NCI-H460 (cell line): Measurements from ENCODE around the gene ENTPD8. TPM values are rescaled to one million over a fixed set of nuclear protein-coding genes. Genes with fewer than 3 reads are reported as not detected.
"Not testable (repeated sequence)": the region's sequence is repeated elsewhere in the genome, so short reads cannot be mapped to it uniquely, and the experiment has no call there.

Experiments
- DNase-seq: peaks from one replicate; pipeline ENCODE4 v3.0.0-alpha.2; 2016; ENCODE audit warnings: low read depth; ENCODE audit errors: extremely low read depth
- total RNA-seq: library from RNA; depleted of rRNA; stranded (reverse); fragments of >200 nt; shearing (Covaris generic); gene quantifications from 2 replicates; pipeline ENCODE4 v1.2.3, GENCODE V29; 2014

The ENTPD8 gene
- total RNA-seq, 1 experiment from 2014 or later: not detected

GRCh38 chr9:137477778-137478612 lies 36.8 kb upstream of the ENTPD8 start:
- DNase-seq: no peak

GRCh38 chr9:137476856-137477255 lies 35.7 kb upstream of the ENTPD8 start:
- no peak for DNase-seq

GRCh38 chr9:137475666-137476065 lies 34.5 kb upstream of the ENTPD8 start:
- DNase-seq: no peak

- no peak for DNase-seq
These were observed 33.1 kb upstream of the ENTPD8 start for GRCh38 chr9:137474271-137474670.

- DNase-seq: no peak
These were observed 29.6 kb upstream of the ENTPD8 start for GRCh38 chr9:137470785-137471184.

GRCh38 chr9:137467896-137468295 lies 26.7 kb upstream of the ENTPD8 start:
- DNase-seq: no peak

GRCh38 chr9:137467161-137467581 lies 26.0 kb upstream of the ENTPD8 start:
- DNase-seq: no peak

- DNase-seq: not testable (repeated sequence)
These were observed 25.4 kb upstream of the ENTPD8 start for GRCh38 chr9:137466389-137467085.

- no peak for DNase-seq
These were observed 24.7 kb upstream of the ENTPD8 start for GRCh38 chr9:137465720-137466388.

GRCh38 chr9:137465000-137465719 lies 24.0 kb upstream of the ENTPD8 start:
- DNase-seq: no peak

GRCh38 chr9:137464291-137464999 lies 23.3 kb upstream of the ENTPD8 start:
- no peak for DNase-seq

GRCh38 chr9:137463931-137464290 lies 22.8 kb upstream of the ENTPD8 start:
- DNase-seq: no peak

GRCh38 chr9:137462986-137463930 lies 22.1 kb upstream of the ENTPD8 start:
- no peak for DNase-seq

- no peak for DNase-seq
These were observed 21.3 kb upstream of the ENTPD8 start for GRCh38 chr9:137462396-137462985.

GRCh38 chr9:137461663-137462395 lies 20.7 kb upstream of the ENTPD8 start:
- peak; percentile 89 for DNase-seq

GRCh38 chr9:137461316-137461662 lies 20.1 kb upstream of the ENTPD8 start:
- no peak for DNase-seq

- no peak for DNase-seq
These were observed 19.5 kb upstream of the ENTPD8 start for GRCh38 chr9:137460363-137461315.
